Activated naive CD8-positive, alpha-beta T cell treated with anti-CD3 and anti-CD28 coated beads, Interleukin-2, amount 50 U/mL, for 16 hours (primary cell): ENCODE results near the gene MESP2.
A peak's percentile ranks its signal among the peaks of the same experiment; 100 is the strongest.

ENCODE experiments used
- DNase-seq: peaks from one replicate; pipeline ENCODE4 v3.0.0-alpha.2; 2020; ENCODE audit warnings: low read depth, low spot score

The MESP2 gene

DNA sequence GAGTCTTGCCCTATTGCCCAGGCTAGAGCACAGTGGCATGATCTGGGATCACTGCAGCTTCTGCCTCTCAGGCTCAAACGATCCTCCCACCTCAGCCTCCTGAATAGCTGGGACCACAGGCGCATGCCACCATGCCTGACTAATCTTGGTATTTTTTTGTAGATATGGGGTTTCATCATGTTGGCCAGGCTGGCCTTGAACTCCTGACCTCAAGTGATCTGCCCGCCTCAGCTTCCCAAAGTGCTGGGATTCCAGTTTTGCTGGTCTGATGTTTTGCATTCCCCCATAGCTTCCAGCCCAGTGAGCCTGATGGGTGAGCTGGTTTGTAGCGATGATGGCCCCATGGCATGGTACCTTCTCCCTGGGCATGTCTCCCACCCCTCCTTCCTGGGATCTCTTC is 20.4 kb upstream of the MESP2 start:
- DNase-seq: no peak

DNA sequence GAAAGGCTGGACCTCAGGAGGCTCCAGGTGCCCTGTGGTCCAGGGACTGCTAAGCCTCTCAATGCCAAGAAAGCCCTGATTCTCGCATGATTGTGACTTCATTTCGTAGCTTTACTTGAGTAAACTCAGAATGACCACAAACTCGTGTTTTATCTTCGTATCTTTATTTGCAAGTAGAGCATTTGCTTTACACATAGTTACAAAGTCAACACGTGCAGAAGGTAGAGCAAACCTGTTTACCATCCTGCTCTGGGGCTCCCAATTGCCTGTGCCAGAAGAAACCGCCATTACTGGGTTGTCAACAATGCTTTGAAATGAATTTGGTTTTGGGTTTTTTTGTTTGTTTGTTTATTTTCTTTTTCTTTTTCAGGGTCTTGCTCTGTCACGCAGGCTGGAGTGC is 19.2 kb upstream of the MESP2 start:
- DNase-seq: no peak

- DNase-seq: no peak
These were observed 17.8 kb upstream of the MESP2 start for GRCh38 chr15:89758283-89758682.

- no peak for DNase-seq
These were observed 17.2 kb upstream of the MESP2 start for GRCh38 chr15:89758981-89759380.

GRCh38 chr15:89759835-89760234 is 16.3 kb upstream of the MESP2 start:
- no peak for DNase-seq

DNA sequence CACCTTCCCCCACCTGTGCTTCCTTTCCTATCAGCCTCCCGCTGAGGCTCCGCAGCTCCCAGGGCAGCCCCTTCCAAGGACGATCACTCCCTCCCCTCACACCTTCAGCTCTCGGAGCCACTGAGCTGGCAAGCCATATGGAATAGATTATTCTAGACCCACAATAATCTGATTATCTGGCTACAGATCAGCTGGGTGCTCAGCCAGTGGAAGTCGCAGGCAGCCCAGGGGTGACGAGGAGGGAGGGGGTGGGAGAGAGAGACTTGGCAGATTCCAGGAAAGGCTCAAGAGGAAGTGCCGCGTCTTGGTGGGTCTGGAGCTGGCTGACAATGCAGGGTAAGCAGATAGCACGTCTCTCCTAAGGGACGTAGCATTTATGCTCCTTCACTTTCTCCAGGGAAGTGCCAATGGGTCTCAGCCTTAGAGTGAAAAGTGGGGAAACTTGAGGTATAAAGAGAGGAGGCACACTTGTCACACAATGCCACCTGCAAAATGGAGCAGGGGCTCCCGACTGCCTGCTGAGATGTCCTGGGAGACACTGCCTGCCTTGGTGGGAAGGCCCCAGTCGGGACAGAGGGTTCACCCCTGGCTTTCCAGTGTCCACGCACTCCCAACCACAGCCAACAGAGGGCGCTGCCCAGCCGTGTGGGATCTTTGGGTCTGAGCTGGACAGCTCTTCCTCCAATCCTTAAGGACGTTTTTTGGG is 15.7 kb upstream of the MESP2 start:
- peak; percentile 19 for DNase-seq

- no peak for DNase-seq
These were observed 14.9 kb upstream of the MESP2 start for GRCh38 chr15:89761009-89761831.

GRCh38 chr15:89761929-89762328 is 14.2 kb upstream of the MESP2 start:
- no peak for DNase-seq

GRCh38 chr15:89765694-89766093 is 10.4 kb upstream of the MESP2 start:
- no peak for DNase-seq

DNA sequence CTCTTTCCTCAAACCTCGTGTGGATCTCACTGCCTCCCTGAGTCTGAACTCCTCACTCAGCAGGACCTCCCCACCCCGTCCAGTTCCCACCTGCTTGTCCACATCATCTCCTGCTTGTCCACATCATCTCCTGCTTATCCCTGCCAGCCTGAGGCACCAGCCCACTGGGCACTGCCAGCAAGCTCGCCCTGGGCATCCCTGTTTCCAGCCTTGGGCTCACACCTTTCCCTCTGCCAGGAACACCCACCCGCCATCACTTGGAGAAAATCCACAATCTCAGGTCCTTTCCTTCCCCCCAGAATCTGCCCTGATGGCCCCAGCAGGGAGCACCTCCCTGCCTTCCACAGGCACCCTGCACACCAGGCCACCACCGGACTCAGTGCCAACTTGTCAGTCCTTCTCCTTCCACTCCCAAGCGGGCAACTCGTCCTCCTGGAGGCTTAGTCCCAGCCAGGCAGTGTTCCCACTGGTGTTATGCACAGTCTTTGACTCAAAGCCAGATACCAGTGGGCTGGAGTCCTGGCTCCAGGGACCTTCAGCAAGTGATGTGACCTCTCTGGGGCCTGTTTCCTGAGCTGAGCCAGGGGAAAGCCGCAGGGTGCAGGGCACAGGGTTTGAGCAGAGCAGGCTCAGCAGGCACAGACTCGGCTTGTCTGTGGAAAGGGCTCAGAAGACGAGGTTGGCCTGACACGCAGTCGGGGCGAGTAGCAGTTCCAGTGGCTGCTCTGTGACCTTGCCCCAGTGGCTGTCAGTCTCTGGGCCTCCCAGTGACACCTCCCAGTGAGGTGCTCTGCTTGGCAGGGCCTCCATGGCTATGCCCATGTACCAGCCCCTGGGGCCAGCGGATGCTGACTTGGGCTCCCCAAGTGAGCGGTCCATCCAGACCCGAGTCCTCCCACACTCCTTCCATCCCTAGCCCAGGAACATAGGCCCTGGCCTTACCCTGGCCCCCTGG is 9.5 kb upstream of the MESP2 start:
- no peak for DNase-seq

- DNase-seq: no peak
These were observed 8.7 kb upstream of the MESP2 start for GRCh38 chr15:89767411-89767915.

- DNase-seq: no peak
These were observed 8.0 kb upstream of the MESP2 start for GRCh38 chr15:89768071-89768500.

GRCh38 chr15:89769366-89769765 is 6.8 kb upstream of the MESP2 start:
- no peak for DNase-seq

DNA sequence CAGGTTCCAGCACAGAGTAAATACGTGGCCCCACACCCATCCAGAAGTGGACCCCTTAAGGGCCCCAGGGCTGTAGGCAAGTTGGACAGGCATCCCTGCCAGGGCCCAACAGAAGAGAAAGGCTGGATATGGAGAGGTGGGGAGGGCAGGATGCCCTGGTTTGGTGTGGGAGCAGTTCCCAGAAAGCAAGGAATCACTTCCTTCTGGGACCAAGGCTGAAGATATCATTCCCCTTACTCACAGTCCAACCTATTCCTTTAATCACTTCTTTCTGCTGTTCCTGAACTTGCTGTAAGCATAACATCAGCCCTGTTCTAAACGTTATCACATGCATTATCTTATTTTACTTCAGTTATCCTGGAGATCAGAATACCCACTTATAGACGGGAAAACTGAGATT is 6.1 kb upstream of the MESP2 start:
- no peak for DNase-seq

DNA sequence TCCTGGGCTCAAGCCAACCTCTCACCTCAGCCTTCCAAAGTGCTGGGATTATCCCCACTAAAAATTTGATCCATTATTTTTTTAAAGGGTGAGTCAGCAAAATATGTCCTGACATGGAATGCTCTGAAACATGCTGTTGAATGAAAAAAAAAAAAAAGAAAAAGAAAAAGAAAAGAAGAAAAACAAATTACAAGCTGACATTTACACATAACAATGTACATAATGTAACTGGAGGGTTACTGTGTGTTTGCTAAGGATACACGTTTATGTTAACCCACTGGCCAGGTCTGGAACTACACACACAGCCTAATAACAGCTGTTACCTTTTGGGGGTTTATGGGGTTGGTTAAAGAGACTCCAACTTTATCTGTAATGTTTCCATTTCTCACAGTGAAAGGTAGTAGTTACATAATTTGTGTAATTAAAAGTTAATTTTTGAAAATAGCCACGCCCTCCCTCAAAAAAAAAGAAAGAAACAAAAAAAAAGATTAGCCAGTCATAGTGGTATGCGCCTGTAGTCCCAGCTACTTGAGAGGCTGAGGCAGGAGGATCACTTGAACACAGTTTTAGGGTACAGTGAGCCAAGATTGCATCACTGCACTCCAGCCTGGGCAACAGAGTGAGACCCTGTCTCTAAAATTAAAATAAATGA is 3.1 kb upstream of the MESP2 start:
- no peak for DNase-seq

DNA sequence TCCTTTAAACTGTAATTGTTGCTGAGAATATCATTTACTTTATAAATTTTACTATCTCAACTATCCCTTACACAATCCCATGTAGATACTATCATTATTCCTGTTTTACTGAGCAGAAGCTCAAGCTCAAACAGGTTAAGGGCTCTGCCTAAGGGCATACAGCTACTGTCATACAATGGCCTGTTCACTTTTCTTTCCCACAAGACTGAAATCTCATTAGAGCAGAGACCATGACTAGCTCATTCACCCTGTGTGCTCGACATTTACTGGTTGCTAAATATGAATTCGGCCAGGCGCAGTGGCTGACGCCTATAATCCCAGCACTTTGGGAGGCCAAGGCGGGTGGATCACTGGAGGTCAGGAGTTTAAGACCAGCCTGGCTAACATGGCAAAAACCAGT is 1.6 kb upstream of the MESP2 start:
- no peak for DNase-seq

DNA sequence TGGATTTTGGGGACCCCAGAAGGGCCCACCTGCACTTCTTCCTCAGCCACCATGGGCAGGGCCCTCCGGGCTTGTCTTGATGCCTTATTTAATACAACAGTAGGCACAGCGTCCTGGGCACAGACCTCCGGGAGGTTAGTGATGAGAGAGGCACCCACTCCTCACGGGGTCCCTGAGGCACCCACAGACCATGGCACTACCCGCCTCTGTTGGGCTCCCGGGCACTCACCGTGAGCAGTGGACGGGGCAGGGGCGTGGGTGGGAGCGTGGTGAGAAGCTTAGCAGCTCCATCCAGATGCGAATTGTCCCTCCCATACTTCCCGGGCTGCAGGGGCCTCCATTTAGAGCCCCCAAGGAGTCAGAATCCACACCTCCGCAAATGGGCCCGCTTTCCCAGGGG is 317 bp upstream of the MESP2 start:
- DNase-seq: no peak

- no peak for DNase-seq
These were observed 1.1 kb downstream of the MESP2 start for GRCh38 chr15:89777073-89777751.

DNA sequence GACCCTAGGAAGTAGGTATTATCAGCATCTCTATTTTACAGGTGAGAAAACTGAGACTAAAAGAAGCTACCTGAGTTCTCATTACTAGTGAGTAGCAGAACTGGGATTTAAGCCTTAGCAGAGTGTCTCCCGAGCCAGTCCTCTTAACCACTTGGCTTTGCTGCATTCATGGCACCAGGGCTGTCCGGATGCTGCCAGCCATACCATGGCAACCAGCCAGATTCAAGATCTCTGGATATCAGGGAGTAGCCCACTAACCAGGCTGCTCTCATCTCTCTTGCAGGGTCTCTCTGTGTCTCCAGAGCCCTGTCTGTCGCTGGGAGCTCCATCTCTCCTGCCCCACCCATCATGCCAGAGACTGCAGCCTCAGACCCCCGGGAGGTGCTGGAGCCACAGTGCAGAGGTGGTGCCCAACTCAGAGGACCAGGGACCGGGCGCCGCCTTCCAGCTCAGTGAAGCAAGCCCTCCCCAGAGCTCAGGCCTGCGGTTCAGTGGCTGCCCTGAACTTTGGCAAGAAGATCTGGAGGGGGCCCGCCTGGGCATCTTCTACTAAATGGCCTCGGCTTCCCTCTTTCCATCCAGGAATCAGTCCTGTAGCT is 1.7 kb downstream of the MESP2 start:
- DNase-seq: no peak

DNA sequence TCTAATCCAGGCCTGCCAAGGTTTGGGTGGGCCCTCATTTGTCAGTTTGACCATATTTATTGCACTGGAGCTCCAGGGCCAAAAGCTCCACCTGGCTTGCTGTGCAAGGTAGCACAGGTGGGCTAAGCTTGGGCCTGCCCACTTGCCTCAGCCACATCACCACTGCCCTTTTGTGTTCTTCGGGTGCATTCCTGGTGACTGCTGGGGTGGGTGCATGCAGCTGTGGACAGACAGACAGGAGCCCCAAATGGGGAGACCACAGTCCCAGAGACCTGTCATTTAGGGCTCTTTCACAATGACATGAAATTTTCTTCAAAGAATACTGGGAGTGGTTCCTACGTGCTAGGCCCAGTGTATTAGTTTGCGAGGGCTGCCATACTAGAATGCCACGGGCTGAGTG is 2.7 kb downstream of the MESP2 start:
- no peak for DNase-seq
